GM18867 (cell line): Measurements from ENCODE around the gene GALNS.
A peak's percentile ranks its signal among the peaks of the same experiment; 100 is the strongest.

Experiments
- ATAC-seq: cut with Tn5 transposase; IDR thresholded peaks from one replicate; pipeline ENCODE4 v1.9.1; 2021; ENCODE audit warnings: mild to moderate bottlenecking, moderate library complexity; ENCODE audit not compliant: unreplicated experiment

GALNS gene

GRCh38 chr16:88859381-88860091 lies 2.8 kb upstream of the GALNS start:
- ATAC-seq: no peak

GRCh38 chr16:88857728-88858339 lies 1.1 kb upstream of the GALNS start:
- peak; percentile 37 for ATAC-seq

- no peak for ATAC-seq
These were observed 472 bp downstream of the GALNS start for GRCh38 chr16:88856122-88856827.

GRCh38 chr16:88855736-88856121 lies 1.0 kb downstream of the GALNS start:
- ATAC-seq: no peak

- ATAC-seq: no peak
These were observed 1.6 kb downstream of the GALNS start for GRCh38 chr16:88855176-88855575.

- ATAC-seq: no peak
These were observed 2.2 kb downstream of the GALNS start for GRCh38 chr16:88854306-88855111.

GRCh38 chr16:88853325-88853941 lies 3.3 kb downstream of the GALNS start:
- ATAC-seq: no peak

- ATAC-seq: no peak
These were observed 5.1 kb downstream of the GALNS start for GRCh38 chr16:88851616-88852015.

- no peak for ATAC-seq
These were observed 6.1 kb downstream of the GALNS start for GRCh38 chr16:88850531-88851199.

- ATAC-seq: no peak
These were observed 8.2 kb downstream of the GALNS start for GRCh38 chr16:88848557-88848956.

- ATAC-seq: no peak
These were observed 9.1 kb downstream of the GALNS start for GRCh38 chr16:88847654-88848053.

GRCh38 chr16:88846088-88846487 lies 10.7 kb downstream of the GALNS start:
- no peak for ATAC-seq

- ATAC-seq: no peak
These were observed 12.2 kb downstream of the GALNS start for GRCh38 chr16:88844419-88845036.

- no peak for ATAC-seq
These were observed 13.5 kb downstream of the GALNS start for GRCh38 chr16:88843256-88843655.

GRCh38 chr16:88842806-88843205 lies 13.9 kb downstream of the GALNS start:
- no peak for ATAC-seq

- ATAC-seq: no peak
These were observed 14.4 kb downstream of the GALNS start for GRCh38 chr16:88842308-88842756.

GRCh38 chr16:88841521-88842307 lies 15.0 kb downstream of the GALNS start:
- no peak for ATAC-seq

GRCh38 chr16:88840600-88841215 lies 16.0 kb downstream of the GALNS start:
- no peak for ATAC-seq
